IMR-90 (cell line): ENCODE data around the gene SRCAP.

ENCODE experiments used
- CEBPB ChIP-seq: IDR thresholded peaks from 2 replicates; pipeline ENCODE4 v1.6.1; 2012; ENCODE audit warnings: low read depth, low read length, improper control_type of control experiment
- CTCF ChIP-seq: conservative IDR thresholded peaks from 2 replicates; pipeline ENCODE4 v1.5.1; 2012; ENCODE audit warnings: mild to moderate bottlenecking, low read depth, low read length, improper control_type of control experiment
- MAZ ChIP-seq: IDR thresholded peaks from 2 replicates; pipeline ENCODE4 v1.6.1; 2012; ENCODE audit warnings: low read depth, mild to moderate bottlenecking, low read length, improper control_type of control experiment, moderate library complexity, borderline replicate concordance
- MXI1 ChIP-seq: IDR thresholded peaks from 2 replicates; pipeline ENCODE4 v1.6.1; 2012; ENCODE audit warnings: low read depth, mild to moderate bottlenecking, low read length, moderate library complexity, borderline replicate concordance
- POLR2A ChIP-seq: IDR thresholded peaks from 2 replicates; pipeline ENCODE4 v1.6.1; 2012; ENCODE audit warnings: mild to moderate bottlenecking, low read depth, low read length
- RAD21 ChIP-seq: IDR thresholded peaks from 2 replicates; pipeline ENCODE4 v1.6.1; 2012; ENCODE audit warnings: low read length, improper control_type of control experiment
- RCOR1 ChIP-seq: IDR thresholded peaks from 2 replicates; pipeline ENCODE4 v1.6.1; 2012; ENCODE audit warnings: mild to moderate bottlenecking, low read length, improper control_type of control experiment; ENCODE audit not compliant: insufficient replicate concordance
- RFX5 ChIP-seq: IDR thresholded peaks from 2 replicates; pipeline ENCODE4 v1.8.0; 2012; ENCODE audit warnings: low read depth, mild to moderate bottlenecking, low read length, moderate library complexity
- SMC3 ChIP-seq: fragments of 150-350 bp; IDR thresholded peaks from 2 replicates; pipeline ENCODE4 v1.6.1; 2016; ENCODE audit warnings: low read depth, mild to moderate bottlenecking, antibody characterized with exemption, low read length, moderate library complexity
- USF2 ChIP-seq: fragments of 150-350 bp; IDR thresholded peaks from 2 replicates; pipeline ENCODE4 v1.6.1; 2017; ENCODE audit warnings: mild to moderate bottlenecking, antibody characterized with exemption, low read length, low read depth

DNA sequence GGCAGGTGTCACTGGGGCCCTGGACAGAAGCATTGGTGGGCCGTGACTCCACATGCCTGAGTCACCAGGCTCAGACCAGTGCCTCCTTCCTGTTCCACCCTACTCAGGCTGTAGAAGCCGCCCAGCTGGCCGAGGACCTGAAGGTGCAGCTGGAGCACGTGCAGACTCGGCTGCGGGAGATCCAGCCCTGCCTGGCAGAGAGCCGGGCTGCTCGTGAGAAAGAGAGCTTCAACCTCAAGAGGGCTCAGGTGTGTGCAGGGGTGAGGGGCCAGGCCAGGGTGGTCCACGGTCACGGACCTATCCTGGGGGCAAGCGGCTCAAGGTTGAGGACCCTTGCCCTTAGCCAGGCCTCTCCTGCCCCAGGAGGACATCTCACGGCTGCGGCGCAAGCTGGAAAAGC, 72.8 kb downstream of the SRCAP start:
- no peak for TF ChIP-seq RCOR1
- no peak for TF ChIP-seq RAD21
- no peak for TF ChIP-seq CTCF
- TF ChIP-seq MXI1 = no peak
- no peak for TF ChIP-seq POLR2A
- no peak for TF ChIP-seq SMC3
- TF ChIP-seq CEBPB = no peak
- no peak for TF ChIP-seq RFX5
- no peak for TF ChIP-seq MAZ
- no peak for TF ChIP-seq USF2
